GM20000 (cell line): ENCODE results near the gene HMGN1.

Experiments used
- DNase-seq: peaks from one replicate; pipeline ENCODE4 v3.0.0; 2012; ENCODE audit warnings: low spot score
- TF ChIP-seq, protein P1 (sequence below): IDR thresholded peaks from 2 replicates; pipeline ENCODE4 v1.5.1; 2012; ENCODE audit warnings: mild to moderate bottlenecking, control low read depth; ENCODE audit errors: extremely low read depth, missing control alignments

The HMGN1 gene

DNA sequence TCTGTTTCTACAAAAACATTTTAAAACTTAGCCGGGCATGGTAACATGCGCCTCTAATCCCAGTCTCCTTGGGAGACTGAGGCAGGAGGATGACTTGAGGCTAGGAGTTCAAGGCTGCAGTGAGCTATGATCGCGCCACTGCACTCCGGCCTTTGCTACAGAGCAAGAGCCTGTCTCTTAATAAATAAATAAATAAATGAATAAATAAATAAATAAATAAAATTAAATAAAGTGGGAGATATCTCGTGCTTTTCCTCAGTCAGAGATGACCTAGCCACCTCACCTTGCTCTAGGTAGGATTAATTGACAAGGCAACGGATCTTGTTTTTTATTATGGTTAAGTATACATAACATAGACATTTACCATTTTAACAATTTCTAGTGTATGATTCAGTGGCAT is 21.2 kb downstream of the HMGN1 start:
- TF ChIP-seq, protein P1, sequence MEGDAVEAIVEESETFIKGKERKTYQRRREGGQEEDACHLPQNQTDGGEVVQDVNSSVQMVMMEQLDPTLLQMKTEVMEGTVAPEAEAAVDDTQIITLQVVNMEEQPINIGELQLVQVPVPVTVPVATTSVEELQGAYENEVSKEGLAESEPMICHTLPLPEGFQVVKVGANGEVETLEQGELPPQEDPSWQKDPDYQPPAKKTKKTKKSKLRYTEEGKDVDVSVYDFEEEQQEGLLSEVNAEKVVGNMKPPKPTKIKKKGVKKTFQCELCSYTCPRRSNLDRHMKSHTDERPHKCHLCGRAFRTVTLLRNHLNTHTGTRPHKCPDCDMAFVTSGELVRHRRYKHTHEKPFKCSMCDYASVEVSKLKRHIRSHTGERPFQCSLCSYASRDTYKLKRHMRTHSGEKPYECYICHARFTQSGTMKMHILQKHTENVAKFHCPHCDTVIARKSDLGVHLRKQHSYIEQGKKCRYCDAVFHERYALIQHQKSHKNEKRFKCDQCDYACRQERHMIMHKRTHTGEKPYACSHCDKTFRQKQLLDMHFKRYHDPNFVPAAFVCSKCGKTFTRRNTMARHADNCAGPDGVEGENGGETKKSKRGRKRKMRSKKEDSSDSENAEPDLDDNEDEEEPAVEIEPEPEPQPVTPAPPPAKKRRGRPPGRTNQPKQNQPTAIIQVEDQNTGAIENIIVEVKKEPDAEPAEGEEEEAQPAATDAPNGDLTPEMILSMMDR = no peak

DNA sequence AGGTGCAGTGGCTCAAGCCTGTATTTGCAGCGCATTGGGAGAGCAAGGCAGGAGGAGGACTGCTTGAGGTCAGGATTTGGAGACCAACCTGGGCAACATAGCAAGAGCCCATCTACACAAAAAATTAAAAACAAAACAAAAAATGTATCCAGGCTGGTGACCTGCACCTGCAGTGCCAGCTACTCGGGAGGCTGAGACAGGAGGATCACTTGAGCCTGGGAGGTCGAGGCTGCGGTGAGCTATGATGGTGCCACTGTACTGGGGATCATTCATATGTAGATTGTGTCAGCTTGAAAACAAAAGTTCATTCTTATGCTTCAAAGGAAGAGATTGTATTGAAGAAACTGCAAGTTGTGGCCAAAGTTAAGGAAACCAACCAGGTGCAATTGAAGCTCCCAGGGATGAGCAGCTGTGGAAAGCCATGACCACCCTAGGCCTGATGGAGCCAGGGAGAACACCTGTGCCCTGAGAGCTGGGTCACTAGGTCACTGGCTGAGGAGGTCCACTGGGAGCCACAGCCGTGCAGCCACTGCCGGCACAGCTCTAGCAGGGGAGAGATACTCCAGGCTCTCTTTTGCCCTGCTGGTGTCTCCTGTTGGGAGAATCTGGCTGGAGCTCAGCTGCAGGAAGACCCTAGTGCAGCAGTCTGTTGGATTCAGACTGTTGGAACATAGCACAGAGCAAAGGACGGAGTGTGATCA is 22.1 kb downstream of the HMGN1 start:
- DNase-seq = no peak
- TF ChIP-seq, protein P1 = no peak

More for the DNA sequence above, 21.2 kb downstream of the HMGN1 start:
- no peak for DNase-seq

DNA sequence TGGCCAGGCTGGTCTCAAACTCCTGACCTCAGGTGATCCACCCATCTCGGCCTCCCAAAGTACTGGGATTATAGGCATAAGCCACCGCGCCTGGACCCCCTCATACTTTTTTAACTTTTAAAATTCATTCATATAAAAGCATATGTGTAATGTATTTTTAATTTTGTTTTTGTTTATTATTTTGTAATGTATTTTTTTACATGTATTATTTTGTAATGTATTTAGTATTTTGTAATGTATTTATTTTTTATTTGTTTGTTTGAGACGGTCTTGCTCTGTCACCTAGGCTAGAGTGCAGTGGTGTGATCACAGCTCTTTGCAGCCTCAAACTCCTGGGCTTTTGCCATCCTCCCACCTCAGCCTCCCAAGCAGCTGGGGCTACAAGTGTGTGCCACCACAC is 23.4 kb downstream of the HMGN1 start:
- DNase-seq = no peak
- TF ChIP-seq, protein P1 = no peak

DNA sequence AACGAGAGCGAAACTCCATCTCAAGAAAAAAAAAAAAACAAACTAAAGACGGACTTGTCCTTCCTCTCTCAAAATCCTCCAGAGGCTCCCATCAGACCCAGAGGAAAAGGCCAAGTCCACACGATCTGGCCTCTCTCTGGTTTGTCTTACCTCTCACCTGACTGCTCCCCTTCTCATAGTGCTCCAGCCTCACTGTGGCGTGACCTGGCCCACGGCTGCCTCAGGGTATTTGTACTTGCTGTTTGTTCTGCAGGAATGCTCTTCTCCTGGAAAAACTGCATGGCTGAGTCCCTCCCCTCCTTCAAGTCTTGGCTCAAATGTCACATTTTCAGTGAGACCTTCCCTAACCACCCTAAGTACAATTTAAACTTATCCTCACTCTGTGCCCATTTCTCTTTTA is 27.5 kb downstream of the HMGN1 start:
- no peak for DNase-seq

DNA sequence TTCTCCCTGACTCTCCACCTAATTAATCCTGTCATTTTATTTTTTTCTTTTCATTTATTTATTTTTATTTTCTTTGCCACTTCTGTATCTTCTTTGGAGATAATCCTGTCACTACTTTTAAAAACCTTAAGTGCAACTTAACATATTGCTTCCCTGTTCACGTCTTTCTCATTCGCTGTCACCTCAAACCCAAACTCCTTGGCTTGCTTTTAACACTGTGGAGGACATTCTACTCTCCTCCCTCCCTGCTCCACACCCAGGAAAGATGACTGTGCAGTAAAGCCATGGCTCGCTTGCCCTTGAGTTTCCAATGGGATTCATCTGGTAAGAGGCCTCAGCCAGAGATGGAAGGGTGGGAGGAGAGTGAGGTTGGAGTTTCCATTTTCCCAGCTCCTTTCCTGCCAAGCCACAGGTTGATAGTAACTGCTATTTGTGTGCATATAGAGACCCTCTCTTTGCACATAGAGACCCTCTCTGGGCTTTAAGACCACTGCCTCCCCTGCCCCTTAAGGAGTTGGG is 29.0 kb downstream of the HMGN1 start:
- TF ChIP-seq, protein P1 = no peak
- DNase-seq = no peak

More for the DNA sequence above, 27.5 kb downstream of the HMGN1 start:
- TF ChIP-seq, protein P1 = no peak

DNA sequence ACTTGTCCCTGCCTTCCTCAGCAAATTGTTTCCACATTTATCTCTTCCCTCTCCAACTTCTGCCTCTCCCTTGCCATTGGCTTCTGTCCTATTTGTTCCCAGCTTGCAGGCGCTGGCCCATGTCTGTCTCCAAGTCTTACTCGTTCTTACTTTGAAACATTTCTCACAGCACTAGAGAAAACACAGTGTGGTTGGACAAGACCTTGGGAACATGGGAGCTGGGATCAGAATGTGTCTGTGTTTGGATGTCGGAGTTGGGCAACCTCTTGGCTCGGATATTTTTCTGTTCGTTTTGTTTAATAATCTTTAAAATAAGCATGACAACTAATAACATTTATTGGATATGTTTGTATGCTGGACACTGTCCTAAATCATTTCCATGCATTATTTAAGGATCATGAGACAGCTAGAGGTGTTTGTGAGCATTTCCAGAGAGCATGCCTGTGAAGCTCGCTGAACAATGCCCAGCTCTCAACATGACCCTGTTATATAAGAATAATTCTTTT is 29.6 kb downstream of the HMGN1 start:
- no peak for DNase-seq
- TF ChIP-seq, protein P1 = no peak

DNA sequence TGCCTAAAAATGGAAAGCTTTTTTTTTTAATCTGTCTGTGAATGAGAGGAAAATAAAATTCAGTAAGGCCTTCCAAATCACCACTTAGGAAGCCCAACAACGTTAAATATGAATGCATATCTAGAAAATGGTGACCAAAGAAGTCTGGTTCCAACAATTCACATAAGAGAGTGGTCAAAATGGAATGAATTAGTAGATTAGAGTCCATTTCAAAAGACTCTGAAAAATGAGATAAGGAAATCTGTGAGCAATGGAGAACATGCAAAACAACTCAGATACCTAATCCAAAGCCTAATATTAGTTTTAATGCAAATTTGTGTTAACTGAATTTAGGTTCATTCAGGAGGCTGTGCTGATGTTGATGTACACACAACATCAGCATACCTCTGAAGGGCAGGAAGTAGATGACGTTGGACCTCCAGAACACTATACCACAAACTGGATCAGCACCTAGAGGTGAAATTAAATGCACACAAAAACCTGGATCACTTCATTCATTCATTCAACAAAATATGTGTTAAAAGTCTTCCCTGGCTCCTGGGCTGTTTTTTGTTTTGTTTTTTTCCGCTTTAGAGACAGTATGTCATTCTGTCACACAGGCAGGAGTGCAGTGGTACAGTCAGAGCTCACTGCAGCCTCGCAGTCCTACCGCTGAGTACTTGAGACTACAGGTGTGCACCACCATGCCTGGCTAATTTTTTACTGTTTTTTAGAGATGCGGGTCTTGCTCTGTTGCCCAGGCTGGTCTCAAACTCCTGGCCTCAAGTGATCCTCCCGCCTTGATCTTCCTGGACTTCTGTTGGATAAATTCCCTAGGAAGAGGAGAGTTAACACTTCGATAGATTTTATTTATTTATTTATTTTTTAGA is 30.6 kb downstream of the HMGN1 start:
- no peak for DNase-seq
- TF ChIP-seq, protein P1 = no peak
